ENCODE results near the gene BANF2.

The BANF2 gene

GRCh38 chr20:17698384-17698783 lies 1.4 kb upstream of the BANF2 start:
- Histone ChIP-seq H3K9ac (no peak overlapping the region), H3K4me3 (ENCODE audit: low read depth, low read length) (no peak overlapping the region), H3K4me1 (no peaks in the 10 kb centered on the region), H2AFZ (no peak overlapping the region), H3K27ac (no peak overlapping the region), H3K36me3 (ENCODE audit: control insufficient read depth, insufficient read depth, low read length) (no peaks in the 10 kb centered on the region), H3K4me2 (ENCODE audit: low read length) (no peak overlapping the region), H3K79me2 (no peaks in the 10 kb centered on the region), H3K27me3 (ENCODE audit: control insufficient read depth, insufficient read depth, low read length) (no peaks in the 10 kb centered on the region), H3K9me3 (ENCODE audit: control insufficient read depth, low read length) (no peaks in the 10 kb centered on the region)
- no peak for TF ChIP-seq CTCF (IDR thresholded peaks at IDR 0.05)

DNA sequence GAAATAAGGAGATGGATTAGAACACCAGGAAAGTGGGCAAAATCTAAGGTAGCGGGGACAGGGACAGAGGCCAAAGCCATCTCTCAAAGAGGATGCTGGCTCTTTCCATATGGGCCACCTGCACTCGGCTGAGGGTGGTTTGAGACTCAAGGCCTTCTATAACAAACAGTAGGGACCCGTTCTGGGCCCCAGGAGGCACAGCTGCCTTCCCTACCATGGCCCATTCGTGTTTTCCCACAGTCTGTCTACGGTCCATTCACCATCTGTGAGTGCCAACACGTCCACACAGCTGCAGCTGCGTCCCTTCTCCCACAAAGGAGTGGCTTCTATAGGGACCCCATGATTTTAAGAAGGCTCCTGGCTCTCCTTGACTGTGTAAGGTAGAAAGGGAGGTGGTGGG lies 871 bp downstream of the BANF2 start:
- Histone ChIP-seq H3K27me3 (ENCODE audit: control insufficient read depth, insufficient read depth, low read length) (no peaks in the 10 kb centered on the region), H3K36me3 (ENCODE audit: control insufficient read depth, insufficient read depth, low read length) (no peaks in the 10 kb centered on the region), H3K4me2 (ENCODE audit: low read length) (no peak overlapping the region), H3K27ac (no peak overlapping the region), H3K9me3 (ENCODE audit: control insufficient read depth, low read length) (no peaks in the 10 kb centered on the region), H3K79me2 (no peaks in the 10 kb centered on the region), H3K4me1 (no peaks in the 10 kb centered on the region), H3K9ac (no peak overlapping the region), H2AFZ (no peak overlapping the region), H3K4me3 (ENCODE audit: low read depth, low read length) (no peak overlapping the region)
- TF ChIP-seq CTCF (IDR thresholded peaks at IDR 0.05), result no peak

DNA sequence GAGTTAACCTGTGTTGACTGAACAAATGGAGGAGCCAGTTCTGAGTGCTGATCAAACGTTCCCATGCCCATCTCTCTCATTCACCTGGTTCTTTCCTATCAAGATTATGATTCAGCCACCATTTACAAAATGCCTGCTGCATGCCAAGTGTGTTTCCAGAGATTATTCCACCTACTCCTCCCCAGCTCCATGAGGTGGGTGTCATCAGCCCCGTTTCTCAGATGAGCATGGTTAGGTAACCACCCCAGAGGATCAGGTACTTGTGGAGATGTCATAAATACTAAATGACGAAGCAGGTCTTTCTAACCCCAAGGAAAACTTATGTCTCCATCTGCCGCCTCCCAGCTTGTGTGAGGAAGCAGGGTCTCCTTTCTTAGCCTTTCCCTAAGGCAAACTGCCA lies 2.1 kb downstream of the BANF2 start:
- Histone ChIP-seq H2AFZ (no peak overlapping the region), H3K79me2 (no peaks in the 10 kb centered on the region), H3K9ac (no peak overlapping the region), H3K4me2 (ENCODE audit: low read length) (no peak overlapping the region), H3K27me3 (ENCODE audit: control insufficient read depth, insufficient read depth, low read length) (no peaks in the 10 kb centered on the region), H3K36me3 (ENCODE audit: control insufficient read depth, insufficient read depth, low read length) (no peaks in the 10 kb centered on the region), H3K9me3 (ENCODE audit: control insufficient read depth, low read length) (no peaks in the 10 kb centered on the region), H3K27ac (no peak overlapping the region), H3K4me1 (no peaks in the 10 kb centered on the region), H3K4me3 (ENCODE audit: low read depth, low read length) (no peak overlapping the region)
- no peak for TF ChIP-seq CTCF (IDR thresholded peaks at IDR 0.05)

DNA sequence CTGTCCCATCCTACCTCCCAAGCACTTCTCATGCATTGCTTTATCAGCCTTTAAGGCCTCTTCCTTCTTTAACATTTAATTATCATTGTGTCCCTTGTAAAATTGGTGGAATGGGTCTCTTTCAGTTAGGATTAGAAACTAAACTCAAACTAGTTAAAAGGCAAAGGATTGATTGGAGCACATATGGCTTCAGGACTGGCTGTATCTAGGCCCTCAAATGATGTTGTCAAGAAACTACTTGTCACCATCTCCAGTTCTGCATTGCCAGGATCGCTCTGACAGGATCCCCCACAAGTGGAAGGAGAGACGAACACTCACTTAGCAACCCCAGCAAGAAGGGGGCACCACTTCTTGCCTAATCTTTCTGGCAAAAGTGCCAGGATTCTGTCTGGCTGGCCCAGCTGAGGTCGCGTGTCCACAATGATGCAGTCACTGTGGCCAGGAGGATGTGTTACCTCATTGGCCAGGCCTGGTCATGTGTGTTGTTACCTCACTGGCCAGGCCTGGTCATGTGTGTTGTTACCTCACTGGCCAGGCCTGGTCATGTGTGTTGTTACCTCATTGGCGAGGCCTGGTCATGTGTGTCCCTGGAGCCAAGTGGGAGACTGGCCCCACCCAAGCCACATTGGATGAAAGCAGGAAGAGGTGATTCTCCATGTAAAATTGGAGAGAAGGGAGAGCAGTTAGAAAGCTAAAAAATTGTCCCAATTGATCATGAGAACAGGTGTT lies 5.0 kb downstream of the BANF2 start:
- H3K27ac ChIP-seq, result no peak overlapping the region
- no peak for TF ChIP-seq CTCF (IDR thresholded peaks at IDR 0.05)

DNA sequence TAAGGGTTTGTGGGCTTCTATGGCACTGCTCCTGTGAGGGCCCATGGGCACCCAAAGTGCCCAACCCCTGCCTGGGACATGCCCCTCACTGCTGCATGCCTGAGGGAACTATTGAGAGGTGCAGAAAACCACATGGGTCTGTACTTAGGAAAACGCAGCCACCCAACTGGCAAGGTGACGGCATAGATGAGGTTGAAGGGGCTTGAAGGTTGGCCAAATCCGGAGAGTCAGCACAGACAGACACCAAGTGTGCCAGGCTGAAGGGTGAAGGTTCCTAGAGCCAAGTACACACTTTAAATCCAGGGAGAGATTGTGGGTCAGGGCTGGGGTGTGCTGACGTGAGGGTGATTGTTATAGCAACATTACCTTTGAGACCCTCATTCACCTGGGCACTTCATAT lies 6.2 kb downstream of the BANF2 start:
- no peak overlapping the region for H3K9ac ChIP-seq
- H3K4me3 ChIP-seq (ENCODE audit: low read depth, low read length), result no peak overlapping the region
- H3K9me3 ChIP-seq (ENCODE audit: control insufficient read depth, low read length), result no peaks in the 10 kb centered on the region
- no peak overlapping the region for H3K4me2 ChIP-seq (ENCODE audit: low read length)
- H3K27ac ChIP-seq, result no peak overlapping the region
- H3K4me1 ChIP-seq, result no peaks in the 10 kb centered on the region
- H3K36me3 ChIP-seq (ENCODE audit: control insufficient read depth, insufficient read depth, low read length), result no peaks in the 10 kb centered on the region
- no peaks in the 10 kb centered on the region for H3K79me2 ChIP-seq
- no peak overlapping the region for H2AFZ ChIP-seq
- no peak for TF ChIP-seq CTCF (IDR thresholded peaks at IDR 0.05)
- no peaks in the 10 kb centered on the region for H3K27me3 ChIP-seq (ENCODE audit: control insufficient read depth, insufficient read depth, low read length)

More for the DNA sequence above, 5.0 kb downstream of the BANF2 start:
- no peak overlapping the region for H3K9ac ChIP-seq
- no peaks in the 10 kb centered on the region for H3K4me1 ChIP-seq
- H3K4me2 ChIP-seq (ENCODE audit: low read length), result no peak overlapping the region
- H3K9me3 ChIP-seq (ENCODE audit: control insufficient read depth, low read length), result no peaks in the 10 kb centered on the region
- H2AFZ ChIP-seq, result no peak overlapping the region
- H3K36me3 ChIP-seq (ENCODE audit: control insufficient read depth, insufficient read depth, low read length), result no peaks in the 10 kb centered on the region
- H3K27me3 ChIP-seq (ENCODE audit: control insufficient read depth, insufficient read depth, low read length), result no peaks in the 10 kb centered on the region
- no peaks in the 10 kb centered on the region for H3K79me2 ChIP-seq
- no peak overlapping the region for H3K4me3 ChIP-seq (ENCODE audit: low read depth, low read length)

Data from parathyroid adenoma (tissue), 2 donors.